Measurements from ENCODE around the gene KRTAP19-7.

Gene KRTAP19-7

GRCh38 chr21:30561264-30561895 is at the start of gene KRTAP19-7:
Gene KRTAP19-7 (minus strand): TSS chr21:30561314. CDS start chr21:30561289, 25 bp downstream.
- no peak within 1 kb of the TSS for H3K4me3 ChIP-seq
- H3K27ac ChIP-seq, result no peak within 1 kb of the TSS

- no peak overlapping the region for H3K4me3 ChIP-seq
- H3K27ac ChIP-seq, result no peak overlapping the region
Observed at GRCh38 chr21:30605968-30606367, 44.9 kb upstream of the KRTAP19-7 start.

GRCh38 chr21:30600787-30601186 is 39.7 kb upstream of the KRTAP19-7 start, which contains the start of gene KRTAP22-1:
Gene KRTAP22-1 (plus strand): TSS chr21:30601087.
- no peak within 1 kb of the TSS for H3K27ac ChIP-seq

GRCh38 chr21:30598802-30599201 is 37.7 kb upstream of the KRTAP19-7 start, which contains the start of gene KRTAP6-2:
Gene KRTAP6-2 (minus strand): TSS chr21:30598902. CDS start chr21:30598874, 28 bp downstream.
- no peak within 1 kb of the TSS for H3K4me3 ChIP-seq
- H3K27ac ChIP-seq, result no peak within 1 kb of the TSS

More at GRCh38 chr21:30600787-30601186, 39.7 kb upstream of the KRTAP19-7 start, which contains the start of gene KRTAP22-1:
- no peak within 1 kb of the TSS for H3K4me3 ChIP-seq

- Histone ChIP-seq H3K27ac (no peak within 1 kb of the TSS), H3K4me3 (no peak within 1 kb of the TSS)
Observed at GRCh38 chr21:30592140-30592539, 31.0 kb upstream of the KRTAP19-7 start, which contains the start of gene KRTAP6-3. Gene KRTAP6-3 (plus strand): TSS chr21:30592440. CDS start chr21:30592446, 6 bp downstream.

GRCh38 chr21:30590297-30590696 is 29.2 kb upstream of the KRTAP19-7 start, which contains the start of gene KRTAP22-2:
Gene KRTAP22-2 (minus strand): TSS chr21:30590397.
- no peak within 1 kb of the TSS for H3K27ac ChIP-seq

GRCh38 chr21:30582870-30583269 is 21.8 kb upstream of the KRTAP19-7 start:
- no peak overlapping the region for H3K4me3 ChIP-seq
- no peak overlapping the region for H3K27ac ChIP-seq

More at GRCh38 chr21:30590297-30590696, 29.2 kb upstream of the KRTAP19-7 start, which contains the start of gene KRTAP22-2:
- no peak within 1 kb of the TSS for H3K4me3 ChIP-seq

- Histone ChIP-seq H3K27ac (no peak overlapping the region), H3K4me3 (no peak overlapping the region)
Observed at GRCh38 chr21:30580132-30580531, 19.0 kb upstream of the KRTAP19-7 start.

GRCh38 chr21:30579346-30579745 is 18.2 kb upstream of the KRTAP19-7 start:
- Histone ChIP-seq H3K4me3 (no peak overlapping the region), H3K27ac (no peak overlapping the region)

- H3K27ac ChIP-seq, result no peak overlapping the region
- no peak overlapping the region for H3K4me3 ChIP-seq
Observed at GRCh38 chr21:30577766-30578165, 16.7 kb upstream of the KRTAP19-7 start.

GRCh38 chr21:30567617-30568016 is 6.5 kb upstream of the KRTAP19-7 start:
- Histone ChIP-seq H3K4me3 (no peak overlapping the region), H3K27ac (no peak overlapping the region)

- Histone ChIP-seq H3K27ac (no peak overlapping the region), H3K4me3 (no peak overlapping the region)
Observed at GRCh38 chr21:30563630-30564029, 2.5 kb upstream of the KRTAP19-7 start.

GRCh38 chr21:30563072-30563471 is 2.0 kb upstream of the KRTAP19-7 start:
- H3K27ac ChIP-seq, result no peak overlapping the region
- H3K4me3 ChIP-seq, result no peak overlapping the region

GRCh38 chr21:30561957-30562356 is 843 bp upstream of the KRTAP19-7 start:
- Histone ChIP-seq H3K27ac (no peak overlapping the region), H3K4me3 (no peak overlapping the region)

GRCh38 chr21:30555095-30555494 is 6.0 kb downstream of the KRTAP19-7 start:
- Histone ChIP-seq H3K27ac (no peak overlapping the region), H3K4me3 (no peak overlapping the region)

GRCh38 chr21:30552782-30553181 is 8.3 kb downstream of the KRTAP19-7 start:
- Histone ChIP-seq H3K27ac (no peak overlapping the region), H3K4me3 (no peak overlapping the region)

- Histone ChIP-seq H3K27ac (no peak within 1 kb of the TSS), H3K4me3 (no peak within 1 kb of the TSS)
Observed at GRCh38 chr21:30541764-30542163, 19.4 kb downstream of the KRTAP19-7 start, which contains the start of gene KRTAP19-6. Gene KRTAP19-6 (minus strand): TSS chr21:30541864. CDS start chr21:30541833, 31 bp downstream.

GRCh38 chr21:30518876-30519275 is 42.2 kb downstream of the KRTAP19-7 start:
- no peak overlapping the region for H3K27ac ChIP-seq
- H3K4me3 ChIP-seq, result no peak overlapping the region

- no peak overlapping the region for H3K27ac ChIP-seq
Observed at GRCh38 chr21:30515681-30516080, 45.4 kb downstream of the KRTAP19-7 start.

More at GRCh38 chr21:30515681-30516080, 45.4 kb downstream of the KRTAP19-7 start:
- H3K4me3 ChIP-seq, result no peak overlapping the region

Data from skin epidermis (tissue), 12 donors.